ENCODE results near the gene FLT3LG.

Gene FLT3LG

DNA sequence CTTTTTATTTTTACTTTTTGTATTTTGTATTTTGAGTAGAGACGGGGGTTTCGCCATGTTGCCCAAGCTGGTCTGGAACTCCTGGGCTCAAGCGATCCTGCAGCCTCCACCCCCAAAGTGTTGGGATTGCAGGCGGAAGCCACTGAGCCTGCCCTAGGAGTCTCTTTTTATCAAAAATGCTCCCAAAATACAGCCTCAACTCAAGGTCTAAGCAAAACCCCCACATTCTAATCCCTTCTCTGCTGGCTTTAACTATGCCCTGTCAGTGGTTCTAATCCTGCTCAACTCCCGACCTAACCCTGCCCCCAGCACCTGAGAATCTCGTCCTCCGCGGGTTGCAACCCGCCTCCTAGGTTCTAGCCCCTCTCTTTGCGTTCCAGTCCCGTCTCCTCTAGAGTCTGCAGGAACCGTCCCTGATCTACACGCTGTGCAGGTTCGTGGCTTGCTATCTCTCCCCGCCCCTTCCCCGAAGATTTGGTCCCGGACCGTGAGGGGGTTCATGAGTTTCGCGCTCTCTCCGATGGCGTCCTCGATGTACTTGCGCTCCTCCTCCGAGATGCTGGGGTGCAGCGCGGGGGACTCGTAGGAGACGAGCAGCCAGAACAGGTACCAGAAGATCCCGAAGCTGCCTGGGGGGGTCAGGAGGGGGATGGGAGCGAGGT is 40.6 kb upstream of the FLT3LG start:
- no peak for TF ChIP-seq MYC (IDR thresholded peaks at IDR 0.05; ENCODE audit: low read depth, low read length)
- TF ChIP-seq CTCF (IDR thresholded peaks at IDR 0.05; ENCODE audit: low read depth, low read length) = no peak
- no peak for TF ChIP-seq MAX (IDR thresholded peaks at IDR 0.05; ENCODE audit: low read depth, low read length)
- no peak for TF ChIP-seq POLR2A (IDR thresholded peaks at IDR 0.05; ENCODE audit: extremely low read depth, insufficient read length)
- no peak for DNase-seq (ENCODE audit: low read depth)
- H3K4me3 ChIP-seq (ENCODE audit: low read depth, low read length) = no peak overlapping the region

- no peak for TF ChIP-seq MYC (IDR thresholded peaks at IDR 0.05; ENCODE audit: low read depth, low read length)
- no peak for TF ChIP-seq CTCF (IDR thresholded peaks at IDR 0.05; ENCODE audit: low read depth, low read length)
- no peak for TF ChIP-seq MAX (IDR thresholded peaks at IDR 0.05; ENCODE audit: low read depth, low read length)
- TF ChIP-seq POLR2A (IDR thresholded peaks at IDR 0.05; ENCODE audit: extremely low read depth, insufficient read length) = no peak
- no peak overlapping the region for H3K4me3 ChIP-seq (ENCODE audit: low read depth, low read length)
- DNase-seq (ENCODE audit: low read depth) = no peak
These were observed 39.0 kb upstream of the FLT3LG start for GRCh38 chr19:49434907-49435583.

GRCh38 chr19:49435670-49436069 is 38.3 kb upstream of the FLT3LG start:
- no peak for TF ChIP-seq CTCF (IDR thresholded peaks at IDR 0.05; ENCODE audit: low read depth, low read length)
- H3K4me3 ChIP-seq (ENCODE audit: low read depth, low read length) = no peak overlapping the region

GRCh38 chr19:49436381-49437017 is 37.5 kb upstream of the FLT3LG start:
- DNase-seq (ENCODE audit: low read depth) = no peak
- TF ChIP-seq POLR2A (IDR thresholded peaks at IDR 0.05; ENCODE audit: extremely low read depth, insufficient read length) (no peak), MAX (IDR thresholded peaks at IDR 0.05; ENCODE audit: low read depth, low read length) (no peak), CTCF (IDR thresholded peaks at IDR 0.05; ENCODE audit: low read depth, low read length) (no peak), MYC (IDR thresholded peaks at IDR 0.05; ENCODE audit: low read depth, low read length) (no peak)
- no peak overlapping the region for H3K4me3 ChIP-seq (ENCODE audit: low read depth, low read length)

More at GRCh38 chr19:49435670-49436069, 38.3 kb upstream of the FLT3LG start:
- no peak for DNase-seq (ENCODE audit: low read depth)

DNA sequence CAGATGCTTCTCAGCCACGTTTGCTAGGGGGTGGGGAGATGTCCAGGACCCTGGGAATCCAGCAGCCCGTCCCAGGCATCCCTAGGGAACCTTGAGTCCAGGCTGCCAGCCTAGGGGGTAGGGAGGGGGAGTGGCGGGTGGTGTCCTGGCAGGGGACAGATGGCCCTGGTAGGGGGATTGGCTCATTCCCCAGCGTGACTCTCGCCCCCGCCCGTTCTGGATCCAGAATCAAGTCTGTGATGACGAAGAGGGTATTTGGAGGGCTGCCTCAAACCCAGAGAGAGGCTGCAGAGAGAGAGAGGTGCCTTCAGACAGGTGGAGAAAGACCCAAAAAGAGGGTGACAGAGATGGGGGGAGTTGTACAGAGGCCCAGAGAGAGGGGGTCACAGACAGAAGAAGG is 36.8 kb upstream of the FLT3LG start:
- no peak for DNase-seq (ENCODE audit: low read depth)
- TF ChIP-seq CTCF (IDR thresholded peaks at IDR 0.05; ENCODE audit: low read depth, low read length) (no peak), MYC (IDR thresholded peaks at IDR 0.05; ENCODE audit: low read depth, low read length) (no peak), MAX (IDR thresholded peaks at IDR 0.05; ENCODE audit: low read depth, low read length) (no peak)
- H3K4me3 ChIP-seq (ENCODE audit: low read depth, low read length) = no peak overlapping the region

All from NB4 (cell line).